HG03175 (cell line): Measurements from ENCODE around the gene TMC6.

Experiments used
- ATAC-seq: cut with Tn5 transposase; IDR thresholded peaks from one replicate; pipeline ENCODE4 v1.9.1; 2021; ENCODE audit warnings: mild to moderate bottlenecking, moderate library complexity; ENCODE audit not compliant: unreplicated experiment

Gene TMC6

GRCh38 chr17:78111016-78111726 is 17.4 kb downstream of the TMC6 start:
- no peak for ATAC-seq

- ATAC-seq, result no peak
These were observed 18.1 kb downstream of the TMC6 start for GRCh38 chr17:78110363-78111015.

- ATAC-seq, result no peak
These were observed 19.1 kb downstream of the TMC6 start for GRCh38 chr17:78109489-78109761.

GRCh38 chr17:78108726-78109488 is 19.6 kb downstream of the TMC6 start:
- ATAC-seq, result no peak

- ATAC-seq, result no peak
These were observed 20.4 kb downstream of the TMC6 start for GRCh38 chr17:78107976-78108725.

- ATAC-seq, result no peak
These were observed 21.1 kb downstream of the TMC6 start for GRCh38 chr17:78107457-78107856.

- no peak for ATAC-seq
These were observed 22.3 kb downstream of the TMC6 start for GRCh38 chr17:78106211-78106610.

GRCh38 chr17:78105551-78105950 is 23.0 kb downstream of the TMC6 start:
- ATAC-seq, result no peak

- ATAC-seq, result no peak
These were observed 23.5 kb downstream of the TMC6 start for GRCh38 chr17:78105101-78105500.

GRCh38 chr17:78104540-78104941 is 24.0 kb downstream of the TMC6 start:
- no peak for ATAC-seq

GRCh38 chr17:78103311-78103710 is 25.2 kb downstream of the TMC6 start:
- no peak for ATAC-seq

- ATAC-seq, result no peak
These were observed 27.0 kb downstream of the TMC6 start for GRCh38 chr17:78101542-78101941.

- no peak for ATAC-seq
These were observed 27.4 kb downstream of the TMC6 start for GRCh38 chr17:78101112-78101511.

GRCh38 chr17:78096093-78096492 is 32.5 kb downstream of the TMC6 start:
- no peak for ATAC-seq

GRCh38 chr17:78095035-78095434 is 33.5 kb downstream of the TMC6 start:
- no peak for ATAC-seq

- no peak for ATAC-seq
These were observed 35.7 kb downstream of the TMC6 start for GRCh38 chr17:78092794-78093324.

GRCh38 chr17:78089576-78090281 is 38.8 kb downstream of the TMC6 start:
- no peak for ATAC-seq

GRCh38 chr17:78088529-78088928 is 40.0 kb downstream of the TMC6 start:
- no peak for ATAC-seq

GRCh38 chr17:78086740-78087139 is 41.8 kb downstream of the TMC6 start:
- ATAC-seq, result no peak

- ATAC-seq, result no peak
These were observed 45.6 kb downstream of the TMC6 start for GRCh38 chr17:78082988-78083387.
